GM21723 (cell line): ENCODE measurements around the gene DCC.
"Not testable (repeated sequence)": the region's sequence is repeated elsewhere in the genome, so short reads cannot be mapped to it uniquely, and the experiment has no call there.

ENCODE experiments used
- ATAC-seq: cut with Tn5 transposase; IDR thresholded peaks from one replicate; pipeline ENCODE4 v1.9.1; 2021; ENCODE audit warnings: mild to moderate bottlenecking, moderate library complexity; ENCODE audit not compliant: unreplicated experiment

The DCC gene

DNA sequence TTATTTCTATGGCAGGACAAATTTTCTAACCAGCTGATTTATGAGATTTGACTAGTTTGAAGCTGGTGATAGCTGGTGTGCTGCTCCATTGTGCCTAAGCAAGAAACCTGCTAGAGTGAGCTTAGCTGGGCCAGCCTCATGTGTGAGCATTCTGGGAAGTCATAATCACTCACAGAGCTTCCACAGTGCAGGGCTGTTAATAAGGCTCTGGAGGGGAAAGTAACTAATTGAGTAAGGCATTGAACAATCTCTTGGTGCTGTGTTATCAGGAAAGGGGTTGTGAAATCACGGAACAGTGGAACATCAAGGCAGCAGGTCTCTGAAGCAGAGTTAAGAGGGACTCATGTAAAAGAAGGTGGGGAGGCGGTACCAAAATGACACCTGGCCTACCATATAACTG is 1111.9 kb downstream of the DCC start:
- ATAC-seq: no peak

DNA sequence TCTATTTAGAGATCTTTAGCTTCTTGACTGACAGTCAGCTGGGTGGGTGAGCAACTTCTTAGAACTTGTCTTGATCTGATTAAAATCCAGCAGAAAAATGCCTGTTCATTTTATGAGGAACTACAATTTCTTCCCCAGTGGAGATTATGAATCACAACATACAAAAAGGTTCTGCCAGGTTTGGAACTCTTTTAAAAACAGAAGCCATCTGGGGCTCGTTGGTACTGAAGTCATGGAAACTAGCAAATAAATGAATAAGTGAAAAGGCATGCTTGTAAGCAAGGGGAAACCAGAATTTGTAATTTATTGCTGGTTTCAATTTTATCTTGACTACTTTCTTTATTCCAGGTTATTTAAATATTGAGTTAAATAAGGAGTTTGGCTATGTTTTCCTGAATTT is 1117.1 kb downstream of the DCC start:
- ATAC-seq: no peak

GRCh38 chr18:53458268-53458667 is 1118.3 kb downstream of the DCC start:
- ATAC-seq: no peak

- ATAC-seq: no peak
Measured at GRCh38 chr18:53458944-53459580, 1119.1 kb downstream of the DCC start.

DNA sequence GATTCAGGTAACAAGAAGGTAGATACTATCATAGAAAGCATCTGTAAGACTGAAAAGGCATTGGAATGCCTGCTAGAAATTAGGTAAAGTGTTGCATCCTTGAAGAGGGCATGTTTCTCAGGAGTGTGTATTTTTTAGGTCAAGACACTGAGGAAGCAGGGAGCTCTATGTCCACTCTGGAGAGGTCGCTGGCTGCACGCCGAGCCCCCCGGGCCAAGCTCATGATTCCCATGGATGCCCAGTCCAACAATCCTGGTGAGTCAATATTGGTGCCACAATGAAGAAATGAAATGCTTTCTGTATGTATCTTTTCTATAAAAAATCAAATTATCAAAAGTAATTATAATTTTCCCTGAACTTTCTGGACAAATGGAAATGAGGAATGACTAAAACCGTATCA is 1127.8 kb downstream of the DCC start:
- ATAC-seq: no peak

GRCh38 chr18:53468173-53468572 is 1128.2 kb downstream of the DCC start:
- not testable (repeated sequence) for ATAC-seq

- no peak for ATAC-seq
Measured at GRCh38 chr18:53472546-53472945, 1132.5 kb downstream of the DCC start.

GRCh38 chr18:53478155-53478554 is 1138.2 kb downstream of the DCC start:
- no peak for ATAC-seq

- ATAC-seq: no peak
Measured at GRCh38 chr18:53486296-53486695, 1146.3 kb downstream of the DCC start.

GRCh38 chr18:53489266-53489665 is 1149.3 kb downstream of the DCC start:
- no peak for ATAC-seq

DNA sequence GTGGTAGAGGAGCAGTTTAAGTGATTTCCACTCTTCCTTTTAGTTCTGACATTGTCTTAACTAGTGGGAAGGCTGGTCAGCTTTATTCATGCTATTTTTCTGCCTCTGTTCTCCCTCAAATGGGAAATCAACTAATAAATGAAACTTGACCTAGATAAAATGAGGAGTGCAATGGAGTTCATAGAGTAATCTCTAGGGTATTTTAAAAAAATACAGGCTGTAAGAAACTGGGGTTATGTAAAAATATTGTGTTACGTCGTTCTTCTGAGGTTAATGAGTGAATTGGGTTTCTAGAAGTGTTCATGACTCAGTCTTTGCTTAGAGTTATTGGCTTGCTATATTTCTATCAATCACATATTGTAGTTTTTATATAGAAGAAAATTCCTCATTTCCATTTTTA is 1150.0 kb downstream of the DCC start:
- no peak for ATAC-seq

GRCh38 chr18:53496028-53496427 is 1156.0 kb downstream of the DCC start:
- no peak for ATAC-seq

GRCh38 chr18:53503914-53504441 is 1164.0 kb downstream of the DCC start:
- no peak for ATAC-seq

DNA sequence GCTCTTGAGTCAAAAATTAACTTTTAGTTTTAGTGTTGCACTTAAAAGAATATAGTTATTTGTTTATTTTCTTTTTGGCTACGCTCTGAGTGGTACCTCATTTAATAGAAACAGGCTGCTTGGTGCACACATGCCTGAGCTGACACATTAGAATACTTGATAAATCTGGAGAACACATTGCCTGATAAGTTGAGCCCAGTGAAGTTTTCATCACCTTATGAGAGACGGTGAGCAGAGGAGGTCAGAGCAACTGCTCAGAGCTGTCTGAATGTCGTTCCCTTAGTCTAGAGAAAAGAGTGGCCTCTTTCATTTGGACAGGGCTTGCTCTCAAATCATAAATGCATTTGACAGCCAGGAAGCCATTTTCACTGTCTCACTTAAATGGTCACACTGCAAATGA is 1168.5 kb downstream of the DCC start:
- ATAC-seq: no peak

GRCh38 chr18:53509886-53510285 is 1169.9 kb downstream of the DCC start:
- no peak for ATAC-seq

GRCh38 chr18:53511725-53512124 is 1171.7 kb downstream of the DCC start:
- not testable (repeated sequence) for ATAC-seq

- no peak for ATAC-seq
Measured at GRCh38 chr18:53521068-53521467, 1181.1 kb downstream of the DCC start.

DNA sequence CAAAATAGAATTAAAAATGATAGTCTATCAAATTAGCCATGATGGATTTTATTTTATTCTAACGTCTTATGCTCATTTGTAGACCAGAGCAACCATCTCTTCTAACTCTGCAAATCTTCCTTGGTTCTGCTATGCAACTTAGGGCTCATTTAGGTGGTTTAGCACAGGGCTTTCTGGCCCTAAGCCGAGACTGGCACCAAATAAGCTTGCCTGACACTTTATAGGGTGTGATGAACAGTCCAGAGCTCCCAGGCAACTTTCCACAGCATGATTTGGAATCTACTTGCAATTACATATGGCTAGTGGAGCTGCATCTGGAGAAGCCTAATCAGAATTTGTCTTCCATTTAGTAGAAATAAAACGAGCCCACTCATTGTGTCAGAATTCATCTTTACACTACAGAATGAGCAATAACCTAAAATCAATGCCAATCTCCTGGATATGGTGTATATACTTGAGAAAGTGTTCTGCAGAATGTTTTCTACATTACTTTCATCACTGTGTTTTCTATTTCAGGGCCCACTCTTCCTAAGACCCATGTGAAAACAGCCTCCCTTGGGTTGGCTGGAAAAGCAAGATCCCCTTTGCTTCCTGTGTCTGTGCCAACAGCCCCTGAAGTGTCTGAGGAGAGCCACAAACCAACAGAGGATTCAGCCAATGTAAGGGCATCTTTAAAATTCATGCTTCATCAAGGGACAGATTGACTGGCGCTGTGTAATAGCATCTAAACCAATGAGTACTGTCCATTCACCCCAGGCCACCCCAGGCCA is 1186.3 kb downstream of the DCC start:
- ATAC-seq: no peak

GRCh38 chr18:53527365-53527764 is 1187.4 kb downstream of the DCC start:
- ATAC-seq: no peak

GRCh38 chr18:53531187-53531586 is 1191.2 kb downstream of the DCC start:
- ATAC-seq: no peak

DNA sequence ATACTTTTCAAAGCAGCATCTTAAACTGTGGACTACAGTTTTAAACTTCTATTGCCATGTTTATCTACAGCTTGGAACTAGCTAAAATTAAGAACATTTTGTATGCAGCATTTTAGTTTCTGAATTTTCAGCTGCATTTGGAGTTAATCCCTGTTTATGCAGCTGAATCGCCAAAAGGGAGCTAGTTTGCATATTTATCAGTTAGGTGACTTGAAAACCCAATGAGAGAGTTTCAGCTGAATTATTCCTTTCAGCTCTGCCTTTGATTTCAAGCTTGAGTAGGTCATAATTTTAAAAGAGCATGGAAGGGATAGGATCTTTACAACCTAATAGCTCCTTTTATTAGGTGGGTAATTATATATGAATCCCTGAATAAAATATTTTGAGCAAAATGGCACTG is 1191.9 kb downstream of the DCC start:
- no peak for ATAC-seq

GRCh38 chr18:53534203-53534602 is 1194.2 kb downstream of the DCC start:
- ATAC-seq: no peak
